ENCODE measurements around the gene TSPAN11.

Gene TSPAN11

GRCh38 chr12:30927222-30927611, 669 bp downstream of the TSPAN11 start:
- Histone ChIP-seq H3K27ac (ENCODE audit: low read depth, low read length) (no peak overlapping the region), H3F3A (ENCODE audit: insufficient read depth) (no peaks in the 10 kb centered on the region), H3K36me3 (ENCODE audit: low read length) (no peaks in the 10 kb centered on the region), H3K79me2 (ENCODE audit: insufficient read depth, low read length) (no peaks in the 10 kb centered on the region), H3K27me3 (ENCODE audit: low read length) (no peaks in the 10 kb centered on the region), H3K4me3 (ENCODE audit: insufficient read depth, low read length, poor library complexity, severe bottlenecking) (no peak overlapping the region), H3K9me3 (ENCODE audit: insufficient read depth, low read length) (no peaks in the 10 kb centered on the region), H3K9me2 (replicated peaks; ENCODE audit: insufficient read depth, low read length) (no peaks in the 10 kb centered on the region), H3K9ac (ENCODE audit: low read length) (no peak overlapping the region), H4K20me1 (ENCODE audit: low read depth, low read length) (no peaks in the 10 kb centered on the region), H3K4me2 (ENCODE audit: low read depth, low read length, poor library complexity, severe bottlenecking) (no peak overlapping the region), H2AFZ (ENCODE audit: low read depth, low read length, severe bottlenecking) (no peak overlapping the region)
- TF ChIP-seq, protein P1, sequence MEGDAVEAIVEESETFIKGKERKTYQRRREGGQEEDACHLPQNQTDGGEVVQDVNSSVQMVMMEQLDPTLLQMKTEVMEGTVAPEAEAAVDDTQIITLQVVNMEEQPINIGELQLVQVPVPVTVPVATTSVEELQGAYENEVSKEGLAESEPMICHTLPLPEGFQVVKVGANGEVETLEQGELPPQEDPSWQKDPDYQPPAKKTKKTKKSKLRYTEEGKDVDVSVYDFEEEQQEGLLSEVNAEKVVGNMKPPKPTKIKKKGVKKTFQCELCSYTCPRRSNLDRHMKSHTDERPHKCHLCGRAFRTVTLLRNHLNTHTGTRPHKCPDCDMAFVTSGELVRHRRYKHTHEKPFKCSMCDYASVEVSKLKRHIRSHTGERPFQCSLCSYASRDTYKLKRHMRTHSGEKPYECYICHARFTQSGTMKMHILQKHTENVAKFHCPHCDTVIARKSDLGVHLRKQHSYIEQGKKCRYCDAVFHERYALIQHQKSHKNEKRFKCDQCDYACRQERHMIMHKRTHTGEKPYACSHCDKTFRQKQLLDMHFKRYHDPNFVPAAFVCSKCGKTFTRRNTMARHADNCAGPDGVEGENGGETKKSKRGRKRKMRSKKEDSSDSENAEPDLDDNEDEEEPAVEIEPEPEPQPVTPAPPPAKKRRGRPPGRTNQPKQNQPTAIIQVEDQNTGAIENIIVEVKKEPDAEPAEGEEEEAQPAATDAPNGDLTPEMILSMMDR (IDR thresholded peaks at IDR 0.05; ENCODE audit: insufficient read depth, low read length, poor library complexity, severe bottlenecking) = no peak
- no peak for TF ChIP-seq EZH2phosphoT487 (conservative IDR thresholded peaks at IDR 0.05; ENCODE audit: low read length)

- Histone ChIP-seq H3K36me3 (ENCODE audit: low read length) (no peaks in the 10 kb centered on the region), H3K4me2 (ENCODE audit: low read depth, low read length, poor library complexity, severe bottlenecking) (no peak overlapping the region), H2AFZ (ENCODE audit: low read depth, low read length, severe bottlenecking) (no peak overlapping the region), H4K20me1 (ENCODE audit: low read depth, low read length) (no peaks in the 10 kb centered on the region), H3K4me3 (ENCODE audit: insufficient read depth, low read length, poor library complexity, severe bottlenecking) (no peak overlapping the region), H3K27ac (ENCODE audit: low read depth, low read length) (no peak overlapping the region), H3K27me3 (ENCODE audit: low read length) (no peaks in the 10 kb centered on the region), H3F3A (ENCODE audit: insufficient read depth) (no peaks in the 10 kb centered on the region), H3K79me2 (ENCODE audit: insufficient read depth, low read length) (no peaks in the 10 kb centered on the region), H3K9me2 (replicated peaks; ENCODE audit: insufficient read depth, low read length) (no peaks in the 10 kb centered on the region), H3K9me3 (ENCODE audit: insufficient read depth, low read length) (no peaks in the 10 kb centered on the region), H3K9ac (ENCODE audit: low read length) (no peak overlapping the region)
- no peak for TF ChIP-seq EZH2phosphoT487 (conservative IDR thresholded peaks at IDR 0.05; ENCODE audit: low read length)
- TF ChIP-seq, protein P1 (IDR thresholded peaks at IDR 0.05; ENCODE audit: insufficient read depth, low read length, poor library complexity, severe bottlenecking) = no peak
These were observed 2.1 kb downstream of the TSPAN11 start for GRCh38 chr12:30928356-30929244.

DNA sequence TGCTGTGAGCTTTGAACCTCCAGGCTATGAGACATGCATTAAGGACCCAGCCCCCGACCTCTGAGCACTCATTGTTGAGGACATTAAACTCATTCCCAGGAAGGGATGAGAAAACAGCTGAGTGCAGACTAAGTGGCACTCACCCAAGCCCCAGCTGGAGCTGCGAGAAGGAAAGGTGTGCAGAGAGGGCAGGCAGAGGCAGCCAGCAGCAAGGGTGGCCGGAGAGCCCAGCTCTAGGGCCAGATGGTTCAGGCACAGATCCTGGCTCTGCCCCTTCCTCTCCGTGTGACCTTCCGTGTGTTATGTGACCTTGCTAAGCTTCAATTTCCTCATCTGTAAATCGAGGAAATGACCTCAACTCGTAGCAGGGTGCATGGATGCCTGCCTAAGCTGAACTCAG, 3.7 kb downstream of the TSPAN11 start:
- no peaks in the 10 kb centered on the region for H3K79me2 ChIP-seq (ENCODE audit: insufficient read depth, low read length)
- H3K9me3 ChIP-seq (ENCODE audit: insufficient read depth, low read length) = no peaks in the 10 kb centered on the region
- H2AFZ ChIP-seq (ENCODE audit: low read depth, low read length, severe bottlenecking) = no peak overlapping the region
- H3K27me3 ChIP-seq (ENCODE audit: low read length) = no peaks in the 10 kb centered on the region
- no peak overlapping the region for H3K9ac ChIP-seq (ENCODE audit: low read length)
- no peak overlapping the region for H3K27ac ChIP-seq (ENCODE audit: low read depth, low read length)
- no peaks in the 10 kb centered on the region for H4K20me1 ChIP-seq (ENCODE audit: low read depth, low read length)
- H3K4me3 ChIP-seq (ENCODE audit: insufficient read depth, low read length, poor library complexity, severe bottlenecking) = no peak overlapping the region
- H3F3A ChIP-seq (ENCODE audit: insufficient read depth) = no peaks in the 10 kb centered on the region
- no peaks in the 10 kb centered on the region for H3K9me2 ChIP-seq (replicated peaks; ENCODE audit: insufficient read depth, low read length)
- no peaks in the 10 kb centered on the region for H3K36me3 ChIP-seq (ENCODE audit: low read length)
- H3K4me2 ChIP-seq (ENCODE audit: low read depth, low read length, poor library complexity, severe bottlenecking) = no peak overlapping the region
- TF ChIP-seq, protein P1 (IDR thresholded peaks at IDR 0.05; ENCODE audit: insufficient read depth, low read length, poor library complexity, severe bottlenecking) = no peak
- no peak for TF ChIP-seq EZH2phosphoT487 (conservative IDR thresholded peaks at IDR 0.05; ENCODE audit: low read length)

Data from SU-DHL-6 (cell line).